Measurements from ENCODE around the gene NT5DC3.

DNA sequence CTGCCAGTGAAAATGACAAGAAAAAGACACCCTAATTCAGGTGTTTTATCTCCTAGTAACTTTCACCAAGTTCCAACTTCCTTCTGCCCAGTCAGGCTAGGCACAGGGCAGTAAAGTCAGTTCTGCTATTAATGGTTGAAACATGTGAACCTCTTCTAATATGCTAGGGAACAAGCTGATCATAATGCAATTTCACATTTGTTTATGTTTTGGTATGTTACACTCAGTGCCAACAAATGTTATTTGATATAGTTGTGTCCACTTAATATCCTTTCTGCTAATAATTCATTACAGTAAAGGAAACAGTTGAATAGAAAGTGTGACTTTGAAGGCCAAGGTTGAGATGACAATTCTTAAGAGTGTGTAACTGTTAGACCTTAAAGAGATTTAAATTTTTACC lies 17.2 kb downstream of the NT5DC3 start:
- TF ChIP-seq, protein P1, sequence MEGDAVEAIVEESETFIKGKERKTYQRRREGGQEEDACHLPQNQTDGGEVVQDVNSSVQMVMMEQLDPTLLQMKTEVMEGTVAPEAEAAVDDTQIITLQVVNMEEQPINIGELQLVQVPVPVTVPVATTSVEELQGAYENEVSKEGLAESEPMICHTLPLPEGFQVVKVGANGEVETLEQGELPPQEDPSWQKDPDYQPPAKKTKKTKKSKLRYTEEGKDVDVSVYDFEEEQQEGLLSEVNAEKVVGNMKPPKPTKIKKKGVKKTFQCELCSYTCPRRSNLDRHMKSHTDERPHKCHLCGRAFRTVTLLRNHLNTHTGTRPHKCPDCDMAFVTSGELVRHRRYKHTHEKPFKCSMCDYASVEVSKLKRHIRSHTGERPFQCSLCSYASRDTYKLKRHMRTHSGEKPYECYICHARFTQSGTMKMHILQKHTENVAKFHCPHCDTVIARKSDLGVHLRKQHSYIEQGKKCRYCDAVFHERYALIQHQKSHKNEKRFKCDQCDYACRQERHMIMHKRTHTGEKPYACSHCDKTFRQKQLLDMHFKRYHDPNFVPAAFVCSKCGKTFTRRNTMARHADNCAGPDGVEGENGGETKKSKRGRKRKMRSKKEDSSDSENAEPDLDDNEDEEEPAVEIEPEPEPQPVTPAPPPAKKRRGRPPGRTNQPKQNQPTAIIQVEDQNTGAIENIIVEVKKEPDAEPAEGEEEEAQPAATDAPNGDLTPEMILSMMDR (conservative IDR thresholded peaks at IDR 0.05; ENCODE audit: low read depth, low read length): no peak
- no peak for TF ChIP-seq EZH2 (IDR thresholded peaks at IDR 0.05; ENCODE audit: borderline replicate concordance, low read depth, low read length, poor library complexity, severe bottlenecking)

All from A673 (cell line).